K562 (cell line): ENCODE results near the gene CUL3. TPM values are rescaled to one million over a fixed set of nuclear protein-coding genes. Genes with fewer than 3 reads are reported as not detected.

Experiments used
- ATAC-seq: fragments of 200-7000 bp; cut with Tn5 transposase; 3 replicates; pipeline ENCODE4 v1.9.1; 2020; ENCODE audit warnings: moderate library complexity
- BruUV-seq: library from RNA; stranded (reverse); fragments of 400-500 nt; replicated peaks from 2 replicates; lab custom pipeline; 2021; lab: Mats Ljungman, UMichigan
- CTCF ChIA-PET: fragments of 300-600 bp; formaldehyde crosslinking; extraction: SDS; loops from one replicate; lab custom pipeline; 2021; ENCODE audit warnings: low intra/inter-chr PET ratio; lab: Yijun Ruan, JAX
- POLR2A ChIA-PET: fragments of 300-600, 350-650 bp; sonication (Branson Sonifier 250); formaldehyde crosslinking; extraction: SDS; loops from one replicate; lab custom pipeline; 2021; ENCODE audit warnings: antibody characterized with exemption, inconsistent platforms; lab: Yijun Ruan, JAX
- DNase-seq, 4 experiments: peaks; one replicate each; pipeline versions ENCODE4 v3.0.0 to v3.0.0-alpha.2; 2011 to 2018; ENCODE audit warnings: low spot score in 3 of 4, mixed read lengths in 3 of 4; ENCODE audit errors: extremely low read depth in 1 of 4
- FAIRE-seq: peaks from 2 replicates; lab custom pipeline; 2011; peaks lifted over from hg19 to GRCh38; lab: Jason Lieb, UNC
- H2AFZ ChIP-seq: 2 replicates; pipeline ENCODE4 v1.6.0; 2011; ENCODE audit warnings: low read depth, low read length, control low read depth, inconsistent platforms
- H3K27ac ChIP-seq: fragments of 200-600 bp; 3 replicates; pipeline ENCODE4 v1.8.0; 2011; ENCODE audit warnings: low read depth, mild to moderate bottlenecking, control low read depth, inconsistent platforms, low read length, moderate library complexity, mixed read lengths; ENCODE audit errors: extremely low read depth
- H3K27me3 ChIP-seq, 2 experiments: fragments of 300-600 bp in 1 of 2; 2 replicates in 1 of 2; 3 replicates in 1 of 2; pipeline versions ENCODE4 v1.6.0 to v1.8.0; 2011; ENCODE audit warnings: inconsistent platforms in 2 of 2, low read length in 2 of 2, mild to moderate bottlenecking in 1 of 2, mixed read lengths in 1 of 2, moderate library complexity in 1 of 2; ENCODE audit not compliant: control insufficient read depth in 2 of 2, insufficient read depth in 2 of 2
- H3K36me3 ChIP-seq: fragments of 300-600 bp; 3 replicates; pipeline ENCODE4 v1.8.0; 2011; ENCODE audit warnings: mild to moderate bottlenecking, low read length, inconsistent platforms; ENCODE audit not compliant: control insufficient read depth, insufficient read depth
- H3K4me1 ChIP-seq, 2 experiments: fragments of 200-600 bp in 1 of 2; replicated peaks in 1 of 2; 2 replicates in 1 of 2; 3 replicates in 1 of 2; pipeline versions ENCODE4 v1.5.1 to v1.8.0; 2011; ENCODE audit warnings: inconsistent platforms in 2 of 2, low read length in 2 of 2, mild to moderate bottlenecking in 1 of 2, mixed read lengths in 1 of 2, moderate library complexity in 1 of 2; ENCODE audit not compliant: control insufficient read depth in 2 of 2, insufficient read depth in 2 of 2
- H3K4me2 ChIP-seq: 2 replicates; pipeline ENCODE4 v1.6.1; 2011; ENCODE audit warnings: low read length, control low read depth, inconsistent platforms, mixed read lengths; ENCODE audit not compliant: insufficient read depth
- H3K4me3 ChIP-seq: fragments of 200-600 bp; sonication (generic), shearing (Covaris generic); 2 replicates; pipeline ENCODE4 v1.5.1; 2016; ENCODE audit warnings: control low read depth, inconsistent platforms
- H3K79me2 ChIP-seq: fragments of 200-600 bp; 3 replicates; pipeline ENCODE4 v1.8.0; 2011; ENCODE audit warnings: low read length, inconsistent platforms; ENCODE audit not compliant: control insufficient read depth, insufficient read depth
- H3K9ac ChIP-seq, 2 experiments: 2 replicates each; pipeline versions ENCODE4 v1.6.0 to v1.6.1; 2011; ENCODE audit warnings: low read depth in 2 of 2, low read length in 2 of 2, control low read depth in 1 of 2, inconsistent platforms in 1 of 2, mild to moderate bottlenecking in 1 of 2, mixed read lengths in 1 of 2; ENCODE audit not compliant: insufficient read depth in 1 of 2
- H3K9me1 ChIP-seq: one replicate; pipeline ENCODE4 v1.6.0; 2011; ENCODE audit warnings: inconsistent platforms, mild to moderate bottlenecking, low read length, moderate library complexity; ENCODE audit not compliant: control insufficient read depth, insufficient read depth
- H3K9me3 ChIP-seq: replicated peaks from 2 replicates; pipeline ENCODE4 v1.5.1; 2011; ENCODE audit warnings: low read depth, low read length, inconsistent platforms; ENCODE audit not compliant: control insufficient read depth, insufficient read depth
- H4K20me1 ChIP-seq: replicated peaks from 2 replicates; pipeline ENCODE4 v1.6.1; 2011; ENCODE audit warnings: low read length, inconsistent platforms, mixed read lengths; ENCODE audit not compliant: control insufficient read depth, insufficient read depth
- GTF2E2 ChIP-seq: fragments of 200-800 bp; sonication (Bioruptor generic); IDR thresholded peaks from 2 replicates; pipeline ENCODE4 v1.6.1; 2016; ENCODE audit warnings: missing genetic modification characterization, missing compliant biosample characterization
- in situ Hi-C: fragments of 300-500 bp; cut with MboI; formaldehyde crosslinking; loops from 4 replicates; pipeline ENCODE4 v1.15.0; 2018; ENCODE audit warnings: inconsistent platforms, mixed read lengths
- intact Hi-C: fragments of 100-400 bp; cut with micrococcal nuclease; formaldehyde crosslinking; loops from 2 replicates; pipeline ENCODE4 v1.14.2; 2022
- polyA plus RNA-seq, 8 experiments: library from polyadenylated mRNA; depleted of rRNA in 4 of 8; stranded (reverse) in 5 of 8; unstranded in 3 of 8; fragments of >200 nt; fragmentation: Nextera tagmentation in 2 of 8; fragmentation: Illumina TruSeq in 1 of 8; extraction: Ambion mirVana in 2 of 8; extraction: Trizol in 1 of 8; gene quantifications; 2 replicates each; pipeline versions ENCODE4 v1.2.1 to v1.2.3, GENCODE V29; 2011 to 2014; ENCODE audit warnings: inconsistent platforms in 1 of 8, missing spikeins in 1 of 8
- total RNA-seq, 7 experiments: library from RNA; depleted of rRNA in 6 of 7; stranded (reverse); fragments of >200 nt in 6 of 7; fragmentation: Illumina TruSeq in 2 of 7; extraction: Trizol in 2 of 7; gene quantifications; 2 replicates each; pipeline versions ENCODE4 v1.2.1 to v1.2.3, GENCODE V29; 2011 to 2021; ENCODE audit warnings: low replicate concordance in 1 of 7
- TF ChIP-seq, protein P1 (sequence below), 2 experiments: fragments of 450-650 bp in 1 of 2; sonication (generic) in 1 of 2; formaldehyde crosslinking in 1 of 2; IDR thresholded peaks in 1 of 2; conservative IDR thresholded peaks in 1 of 2; 2 replicates each; pipeline versions ENCODE4 v1.6.1 to v1.8.1; 2016 to 2023; ENCODE audit warnings: mild to moderate bottlenecking in 2 of 2, moderate library complexity in 2 of 2, inconsistent platforms in 1 of 2, missing genetic modification reagents in 1 of 2
- TF ChIP-seq, protein P2 (sequence below): fragments of 450-650 bp; IDR thresholded peaks from 2 replicates; pipeline ENCODE4 v1.6.1; 2016; ENCODE audit warnings: low read depth, mild to moderate bottlenecking, moderate library complexity

CUL3 gene
- total and polyA plus RNA-seq, 9 of the 15 experiments (the other 6 are each of a cell fraction or from before 2014, with no cell fraction given) = 31.5 to 71.9 (median 56.4) TPM

DNA sequence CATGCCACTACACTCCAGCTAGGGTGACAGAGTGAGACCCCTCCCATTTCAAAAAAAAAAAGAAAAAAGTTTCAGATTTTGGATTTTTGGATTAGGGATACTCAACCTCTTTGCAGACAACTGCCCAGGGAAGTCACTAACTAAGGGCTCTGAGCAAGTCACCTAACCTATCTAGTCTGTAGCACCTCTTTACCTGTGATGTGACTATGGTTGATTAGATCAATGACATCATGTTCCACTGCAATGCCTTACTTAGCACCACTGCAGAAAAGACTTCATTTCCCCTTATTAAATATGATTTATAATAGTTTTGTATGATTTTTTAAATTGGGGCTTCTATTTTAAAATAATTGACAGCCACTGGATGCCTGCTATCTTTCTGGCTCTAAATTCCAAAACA, 41.2 kb downstream of the CUL3 start:
- DNase-seq (no peak), ATAC-seq (no peak)
- Histone ChIP-seq H3K36me3 (peaks cover 26% of the 10 kb centered on the region; the same call in 2 of the 3 replicates), H3K4me3 (no peak overlapping the region), H3K9ac (no peak overlapping the region), H3K4me2 (no peak overlapping the region), H3K9me3 (no peaks in the 10 kb centered on the region), H4K20me1 (peaks cover 11% of the 10 kb centered on the region; the same call in 1 of the 2 replicates), H2AFZ (no peak overlapping the region), H3K9me1 (peaks cover 3% of the 10 kb centered on the region), H3K4me1 (peaks cover 0 to 2% of the 10 kb centered on the region in 2 experiments; a peak in 1 of 5 replicates), H3K27me3 (no peaks in the 10 kb centered on the region), H3K27ac (no peak overlapping the region), H3K79me2 (peaks cover 78% of the 10 kb centered on the region)
- POLR2A ChIA-PET = no interaction called here
- CTCF ChIA-PET = no interaction called here
- BruUV-seq = no TSS peak
- intact Hi-C loops (no loop called here), in situ Hi-C loops (no loop called here)
- TF ChIP-seq, protein P1, sequence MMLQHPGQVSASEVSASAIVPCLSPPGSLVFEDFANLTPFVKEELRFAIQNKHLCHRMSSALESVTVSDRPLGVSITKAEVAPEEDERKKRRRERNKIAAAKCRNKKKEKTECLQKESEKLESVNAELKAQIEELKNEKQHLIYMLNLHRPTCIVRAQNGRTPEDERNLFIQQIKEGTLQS (IDR thresholded peaks at IDR 0.05) = peak; percentile 9; the same call in 1 of the 2 replicates
- TF ChIP-seq, protein P1 (CRISPR knock-in tag; conservative IDR thresholded peaks at IDR 0.05) = no peak
- no peak for TF ChIP-seq GTF2E2 (tag)
- TF ChIP-seq, protein P2, sequence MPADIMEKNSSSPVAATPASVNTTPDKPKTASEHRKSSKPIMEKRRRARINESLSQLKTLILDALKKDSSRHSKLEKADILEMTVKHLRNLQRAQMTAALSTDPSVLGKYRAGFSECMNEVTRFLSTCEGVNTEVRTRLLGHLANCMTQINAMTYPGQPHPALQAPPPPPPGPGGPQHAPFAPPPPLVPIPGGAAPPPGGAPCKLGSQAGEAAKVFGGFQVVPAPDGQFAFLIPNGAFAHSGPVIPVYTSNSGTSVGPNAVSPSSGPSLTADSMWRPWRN = no peak
- TF ChIP-seq, all 486 proteins: peak for 1
- FAIRE-seq = no peak
